GM21529 (cell line): ENCODE data around the gene CAPZA1.

Experiments used
- ATAC-seq: cut with Tn5 transposase; IDR thresholded peaks from one replicate; pipeline ENCODE4 v1.9.1; 2021; ENCODE audit not compliant: unreplicated experiment

Gene CAPZA1

DNA sequence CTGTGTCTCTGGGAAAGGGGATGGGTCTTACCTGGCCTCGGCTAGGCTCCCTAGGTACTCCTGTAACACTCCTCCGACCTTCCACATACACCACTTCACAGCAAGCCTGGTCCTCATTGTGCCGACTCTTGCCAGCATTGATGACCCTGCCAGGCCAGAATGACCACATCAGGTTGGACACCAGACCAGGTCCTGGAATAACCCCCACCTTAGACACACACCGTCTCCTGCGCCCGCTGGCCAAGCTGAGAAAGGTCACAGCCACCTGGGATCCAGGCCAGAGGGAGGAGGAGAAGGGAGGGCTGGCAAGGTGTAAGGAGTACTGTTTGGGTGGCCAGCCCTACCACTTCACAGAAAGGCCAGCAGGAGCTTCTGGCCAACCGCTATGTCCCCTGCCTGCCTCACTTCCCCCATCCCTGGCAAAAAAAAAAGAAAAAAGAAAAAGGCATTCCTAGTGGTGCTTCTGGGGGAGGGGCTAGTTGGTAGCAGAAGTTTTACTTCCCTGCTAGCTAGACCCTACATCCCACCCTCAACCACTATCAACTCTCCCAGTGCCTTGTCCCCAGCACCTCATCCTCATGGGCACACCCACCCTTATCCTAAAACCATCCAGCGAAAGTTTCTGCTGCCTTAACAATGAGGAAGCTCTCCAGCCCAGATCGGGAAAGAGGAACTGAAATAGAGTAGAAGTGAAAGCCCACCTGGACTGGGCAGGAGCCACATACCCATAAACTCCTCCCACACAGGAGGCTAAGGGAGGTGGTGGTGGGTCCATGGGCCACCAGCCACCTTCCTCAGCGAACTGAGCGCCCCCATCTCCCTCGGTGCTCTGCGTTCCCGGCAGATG is 94.1 kb downstream of the CAPZA1 start:
- ATAC-seq = peak; percentile 38

DNA sequence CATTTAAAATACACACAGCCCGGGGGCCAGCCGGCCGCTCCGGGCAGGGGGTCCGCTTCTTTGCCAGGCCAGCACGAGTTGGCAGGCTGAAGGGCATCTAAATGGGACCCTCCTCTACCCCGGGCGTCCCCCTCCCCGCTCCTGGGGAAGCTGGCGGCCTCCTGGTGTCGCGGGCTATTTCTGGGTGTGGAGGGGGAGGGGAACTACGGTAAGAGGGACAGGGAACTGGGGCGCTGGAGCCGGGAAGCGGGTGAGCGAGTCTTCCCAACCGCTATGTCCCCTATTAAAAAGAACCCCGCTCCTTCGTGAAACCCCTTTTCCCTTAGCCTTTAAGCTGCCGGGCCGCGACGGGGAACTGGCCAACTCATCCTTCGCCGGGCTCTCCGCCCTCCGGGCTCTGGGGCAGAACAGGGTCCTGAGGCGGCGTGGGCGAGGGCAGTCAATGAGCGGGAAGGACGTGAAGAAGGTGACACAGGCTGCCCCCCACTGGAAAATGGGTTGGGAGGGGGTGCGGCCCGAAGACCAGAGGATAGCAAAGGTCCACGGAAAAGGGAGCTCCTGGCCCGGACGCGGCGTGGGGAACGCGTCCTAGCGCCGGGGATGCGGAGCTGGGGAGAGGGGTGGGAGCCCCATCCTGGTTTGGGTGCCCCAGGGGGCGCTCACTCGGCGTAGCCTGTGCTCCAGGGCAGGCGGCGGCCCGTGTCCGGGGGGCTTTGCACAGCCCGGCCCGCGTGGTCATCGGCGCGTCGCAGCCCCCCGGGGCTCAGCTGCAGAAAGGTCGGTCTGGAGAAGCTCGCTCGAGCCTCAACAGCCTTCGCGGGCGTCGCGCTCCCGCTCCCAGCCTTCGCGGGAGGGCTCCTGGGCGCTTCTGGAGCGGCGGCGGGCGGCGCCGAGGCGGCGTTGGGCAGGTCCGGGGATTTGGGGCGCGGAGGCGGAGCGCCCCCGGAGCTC is 95.0 kb downstream of the CAPZA1 start:
- no peak for ATAC-seq

DNA sequence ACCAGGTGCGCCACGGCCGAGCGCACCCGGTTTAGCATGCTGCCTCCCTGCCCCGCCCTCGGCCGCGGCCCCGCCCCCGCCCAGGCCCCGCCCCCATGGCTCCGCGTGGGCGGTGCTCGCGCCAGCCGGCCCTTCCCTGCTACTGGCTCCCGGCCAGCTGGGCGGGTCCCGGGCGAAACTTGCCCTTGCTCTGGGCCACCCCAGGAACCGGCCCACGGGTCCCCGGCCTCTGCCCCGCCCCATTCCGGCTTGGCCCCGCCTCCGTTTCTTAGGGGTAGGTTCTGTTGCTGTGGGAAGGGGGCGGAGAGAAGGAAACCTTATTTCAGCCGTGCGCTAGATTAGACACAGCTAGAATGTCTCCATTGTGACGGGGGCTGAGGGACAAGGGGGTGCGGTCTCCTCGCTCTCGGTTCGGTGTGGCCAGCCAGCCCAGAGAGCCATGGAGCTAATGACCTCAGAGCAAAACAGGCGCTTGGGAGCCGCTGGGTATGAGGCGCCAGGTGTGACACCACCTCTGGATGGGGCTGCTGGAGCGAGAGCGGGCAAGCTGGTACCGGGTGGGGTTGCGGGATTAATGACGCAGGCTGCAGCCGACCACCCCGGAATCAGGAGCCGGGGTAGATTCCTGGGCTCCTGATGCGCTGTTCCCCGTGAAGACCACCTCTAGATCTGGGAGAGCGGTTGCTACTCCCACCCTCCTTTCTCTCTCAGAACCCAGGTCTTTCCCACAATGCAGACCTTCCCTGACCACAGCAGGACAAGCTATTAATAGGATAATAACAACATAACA is 95.8 kb downstream of the CAPZA1 start, which contains the start of gene PPM1J:
Gene PPM1J, minus strand, starts transcription at position 69 of the 790 bp plus-strand sequence. Its CDS starts 31 bp downstream, at position 38.
- ATAC-seq = peak; percentile 81

DNA sequence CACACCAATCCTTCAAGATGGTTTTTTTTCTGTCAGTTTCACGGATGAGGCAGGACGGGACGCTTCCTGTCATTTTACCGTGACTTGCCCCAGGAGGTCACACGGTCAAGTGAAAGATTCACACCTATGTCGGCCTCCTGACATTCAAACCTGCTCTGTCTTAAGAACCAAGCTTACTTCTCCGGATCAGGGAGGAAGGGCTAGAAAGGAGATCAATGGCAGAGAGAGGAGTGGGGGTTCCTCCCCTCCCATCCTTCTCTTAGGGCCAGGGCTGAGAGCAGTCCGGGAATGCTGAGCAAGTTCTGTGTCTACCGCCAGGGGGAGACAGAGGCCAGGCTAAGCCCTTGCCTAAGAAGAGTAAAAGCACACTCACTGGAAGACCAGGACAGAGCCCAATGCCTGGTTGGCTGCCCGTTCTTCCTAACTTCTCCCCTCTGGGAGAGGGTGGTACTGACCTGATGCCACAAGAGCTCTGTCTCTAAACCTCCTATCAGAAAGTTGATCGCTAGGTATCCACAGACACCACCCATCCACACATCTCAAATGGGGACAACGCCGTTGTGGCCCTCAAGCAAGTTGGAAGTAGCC is 96.6 kb downstream of the CAPZA1 start:
- peak; percentile 32 for ATAC-seq

DNA sequence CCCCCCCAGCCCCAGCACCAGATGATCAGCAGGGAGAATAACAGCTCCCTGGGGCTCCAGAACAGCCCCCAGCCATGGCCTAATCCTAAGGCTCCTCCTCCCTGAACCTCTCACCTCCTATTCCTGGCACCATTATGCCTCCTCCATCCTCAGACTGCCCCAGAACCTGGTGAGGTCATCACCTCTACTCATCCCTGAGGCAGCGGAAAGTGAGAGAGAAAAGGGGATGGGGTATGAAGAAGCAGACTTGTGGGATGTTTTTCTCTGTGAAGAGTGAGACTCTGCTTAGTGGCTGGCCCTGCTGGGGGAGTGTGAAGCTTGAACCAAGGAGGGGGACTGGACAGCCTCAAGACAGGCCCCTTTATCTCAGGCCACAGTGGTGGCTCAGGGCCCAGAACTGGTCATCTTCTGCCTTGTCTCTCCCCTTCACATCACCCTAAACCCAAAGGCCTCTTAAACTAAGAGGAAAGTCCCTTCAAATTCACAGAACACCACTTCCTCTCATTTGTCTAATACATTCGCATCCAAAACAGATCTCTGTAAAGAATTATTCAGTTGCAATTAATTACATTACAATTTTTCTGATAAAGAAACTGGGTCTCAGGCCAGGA is 97.7 kb downstream of the CAPZA1 start:
- ATAC-seq = no peak

DNA sequence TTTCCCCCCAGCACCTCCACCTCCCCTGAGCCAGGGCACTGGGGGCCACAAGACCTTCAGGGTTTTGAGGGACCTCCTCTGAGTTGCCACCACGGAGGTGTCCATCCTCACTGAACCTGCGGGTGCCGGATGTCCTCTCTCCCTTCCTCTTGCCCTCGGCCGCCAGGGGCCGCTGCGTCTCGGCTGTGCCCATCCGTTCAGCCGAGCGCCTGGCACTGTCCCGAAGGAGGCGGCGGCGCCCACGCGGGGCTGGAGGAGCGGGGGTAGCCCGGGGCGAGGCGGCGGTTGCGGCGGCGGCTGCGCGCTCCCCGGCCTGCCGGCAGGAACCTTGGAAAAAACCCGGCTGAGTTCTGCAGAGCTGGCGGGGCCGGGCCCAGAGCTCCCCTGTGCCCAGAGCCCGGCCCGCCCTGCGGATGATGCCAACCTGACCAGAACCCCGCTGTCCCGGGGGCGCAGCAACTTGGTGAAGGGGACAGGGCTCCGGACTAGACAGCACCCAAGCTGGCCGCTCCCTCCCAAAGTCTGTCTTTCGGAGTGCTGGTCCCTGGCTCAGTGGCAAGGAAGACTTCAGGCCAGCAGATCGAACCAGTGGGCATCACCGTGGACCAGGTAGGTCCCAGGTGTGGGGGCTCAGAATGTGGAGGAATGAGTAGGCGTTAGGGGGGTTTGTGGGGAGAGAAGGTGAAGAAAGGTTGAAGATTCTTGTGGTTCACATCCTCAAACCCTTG is 99.2 kb downstream of the CAPZA1 start:
- no peak for ATAC-seq

DNA sequence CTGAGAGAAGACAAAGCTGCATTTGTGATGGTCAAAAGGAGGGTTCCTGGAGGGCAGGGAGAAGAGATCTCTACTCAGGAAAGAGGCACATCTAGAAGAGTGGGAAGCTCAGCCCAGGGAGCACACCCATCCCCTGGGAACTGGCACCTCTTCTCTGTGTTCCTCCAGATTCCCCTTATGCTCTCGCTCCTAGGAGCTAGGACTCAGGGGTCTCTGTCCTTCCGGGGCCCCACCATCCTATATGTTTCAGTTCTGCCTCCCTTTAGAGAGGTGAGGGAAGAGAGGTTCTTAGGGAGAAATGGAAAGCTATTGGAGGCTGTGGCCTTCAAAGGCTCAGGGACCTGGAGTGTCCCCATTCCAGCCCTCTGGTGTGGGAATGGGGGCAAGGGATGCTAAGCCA is 100.1 kb downstream of the CAPZA1 start:
- ATAC-seq = no peak

DNA sequence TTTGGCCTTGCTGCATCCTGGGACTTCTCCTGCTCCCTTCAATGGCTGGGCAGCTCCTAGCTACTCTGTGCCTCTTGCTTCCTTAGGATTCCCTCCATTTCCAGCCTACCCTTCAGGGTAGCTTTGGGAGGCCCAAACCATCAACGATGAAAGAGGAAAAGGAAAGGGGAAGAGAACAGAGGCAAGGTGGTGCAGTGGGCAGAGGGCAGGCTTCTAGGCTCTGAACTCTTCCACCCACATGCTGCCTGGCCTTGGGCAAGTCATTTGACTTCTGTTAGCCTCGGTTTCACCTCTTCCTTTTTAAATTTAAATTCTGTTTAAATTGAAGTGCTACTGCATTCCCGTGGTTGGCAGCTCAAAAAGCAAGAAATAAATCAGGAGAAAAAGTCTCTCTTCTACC is 101.2 kb downstream of the CAPZA1 start:
- no peak for ATAC-seq
